Activated CD8-positive, alpha-beta memory T cell treated with anti-CD3 and anti-CD28 coated beads, Interleukin-2, amount 50 U/mL, for 4 hours (primary cell): Measurements from ENCODE around the gene CCDC40.
"Not testable (repeated sequence)": the region's sequence is repeated elsewhere in the genome, so short reads cannot be mapped to it uniquely, and the experiment has no call there.

Source experiments
- DNase-seq: peaks from one replicate; pipeline ENCODE4 v3.0.0-alpha.2; 2020

Gene CCDC40

GRCh38 chr17:80035937-80036714, at the start of gene CCDC40:
TSS of gene CCDC40 (plus strand) at chr17:80036642. CDS start at chr17:80036663, 21 bp downstream.
- DNase-seq, result peak; percentile 75

GRCh38 chr17:79987187-79987934, 49.1 kb upstream of the CCDC40 start:
- DNase-seq, result no peak

- no peak for DNase-seq
Observed at GRCh38 chr17:79987935-79988184, 48.6 kb upstream of the CCDC40 start.

GRCh38 chr17:79988185-79988971, 48.1 kb upstream of the CCDC40 start:
- DNase-seq, result no peak

- no peak for DNase-seq
Observed at GRCh38 chr17:79989106-79989835, 47.2 kb upstream of the CCDC40 start.

GRCh38 chr17:79990051-79990592, 46.3 kb upstream of the CCDC40 start:
- DNase-seq, result no peak

GRCh38 chr17:79990704-79991103, 45.7 kb upstream of the CCDC40 start:
- no peak for DNase-seq

GRCh38 chr17:79991140-79991923, 45.1 kb upstream of the CCDC40 start:
- peak; percentile 82 for DNase-seq

- DNase-seq, result no peak
Observed at GRCh38 chr17:79991924-79992648, 44.4 kb upstream of the CCDC40 start.

GRCh38 chr17:79992649-79993389, 43.6 kb upstream of the CCDC40 start:
- no peak for DNase-seq

GRCh38 chr17:79993390-79994227, 42.8 kb upstream of the CCDC40 start:
- peak; percentile 54 for DNase-seq

- not testable (repeated sequence) for DNase-seq
Observed at GRCh38 chr17:79994228-79994569, 42.2 kb upstream of the CCDC40 start.

- no peak for DNase-seq
Observed at GRCh38 chr17:79994602-79995001, 41.8 kb upstream of the CCDC40 start.

- DNase-seq, result no peak
Observed at GRCh38 chr17:79995696-79996095, 40.7 kb upstream of the CCDC40 start.

GRCh38 chr17:79996291-79996690, 40.2 kb upstream of the CCDC40 start:
- DNase-seq, result no peak

- peak; percentile 41 for DNase-seq
Observed at GRCh38 chr17:79997011-79997660, 39.3 kb upstream of the CCDC40 start.

GRCh38 chr17:80000136-80000535, 36.3 kb upstream of the CCDC40 start:
- no peak for DNase-seq

GRCh38 chr17:80000981-80001775, 35.3 kb upstream of the CCDC40 start:
- DNase-seq, result no peak
